Inferior parietal cortex (tissue), 1 donor: ENCODE measurements around the gene C5orf22.
"Not testable (repeated sequence)": the region's sequence is repeated elsewhere in the genome, so short reads cannot be mapped to it uniquely, and the experiment has no call there.

Experiments used
- DNase-seq: peaks from one replicate; pipeline ENCODE4 v3.0.0-alpha.2; 2016; ENCODE audit errors: extremely low spot score

Gene C5orf22

DNA sequence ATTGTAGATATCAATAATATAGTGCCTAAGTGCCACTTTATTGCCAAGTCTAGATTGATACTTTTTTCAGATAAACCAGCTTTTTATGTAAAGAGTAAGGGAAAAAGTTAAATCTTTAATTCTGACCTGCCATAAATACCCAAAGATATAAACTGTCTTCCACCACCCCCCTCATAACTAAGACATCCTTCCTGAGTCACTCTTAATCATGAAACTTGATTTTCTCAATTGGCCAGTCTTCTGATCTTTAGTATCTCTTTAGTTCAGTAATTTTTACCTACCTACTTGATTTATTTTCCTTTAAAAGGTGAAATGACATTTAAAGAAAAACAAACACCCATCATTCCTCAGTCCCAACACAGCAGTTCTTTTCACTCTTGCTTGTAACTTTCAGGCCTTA is 21.8 kb downstream of the C5orf22 start:
- DNase-seq, result no peak

- DNase-seq, result no peak
Observed at GRCh38 chr5:31554552-31554951, 22.5 kb downstream of the C5orf22 start.

DNA sequence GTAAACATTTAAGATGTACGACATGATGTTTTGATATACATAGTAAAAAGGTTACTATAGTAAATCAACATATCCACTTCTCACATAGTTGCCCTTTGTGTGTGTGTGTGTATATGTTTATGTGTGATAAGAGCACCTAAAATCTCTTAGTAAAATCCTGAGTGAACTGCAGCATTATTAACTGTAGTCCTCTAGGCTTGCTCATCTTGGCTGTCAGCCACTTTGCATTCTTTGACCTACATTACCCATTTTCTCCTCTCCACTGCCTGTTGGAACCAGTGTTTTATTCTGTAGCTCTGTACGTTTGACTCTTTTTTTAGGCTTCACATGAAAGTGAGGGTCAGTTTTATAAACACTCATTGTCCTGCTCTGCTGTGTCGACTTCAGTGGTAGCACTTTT is 24.4 kb downstream of the C5orf22 start:
- no peak for DNase-seq

DNA sequence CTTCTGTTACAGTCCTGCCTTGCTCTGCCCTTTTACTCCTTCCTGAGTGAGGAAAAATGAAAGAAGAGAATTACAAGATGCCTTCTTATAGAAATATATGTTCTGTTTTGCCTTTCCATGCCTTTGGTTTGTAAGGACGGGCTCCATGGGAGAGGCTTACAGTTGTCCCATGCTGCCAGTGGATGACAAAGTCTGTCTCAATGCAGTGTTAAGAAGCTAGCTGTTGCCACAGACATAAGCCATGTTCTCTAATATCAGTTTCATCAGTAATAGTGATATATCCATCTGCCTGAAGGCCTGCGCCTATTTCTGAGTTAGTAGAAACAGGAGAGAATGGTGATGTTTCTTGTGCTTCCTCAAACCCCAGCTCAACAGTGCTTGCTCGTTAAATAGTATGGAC is 27.8 kb downstream of the C5orf22 start:
- no peak for DNase-seq

DNA sequence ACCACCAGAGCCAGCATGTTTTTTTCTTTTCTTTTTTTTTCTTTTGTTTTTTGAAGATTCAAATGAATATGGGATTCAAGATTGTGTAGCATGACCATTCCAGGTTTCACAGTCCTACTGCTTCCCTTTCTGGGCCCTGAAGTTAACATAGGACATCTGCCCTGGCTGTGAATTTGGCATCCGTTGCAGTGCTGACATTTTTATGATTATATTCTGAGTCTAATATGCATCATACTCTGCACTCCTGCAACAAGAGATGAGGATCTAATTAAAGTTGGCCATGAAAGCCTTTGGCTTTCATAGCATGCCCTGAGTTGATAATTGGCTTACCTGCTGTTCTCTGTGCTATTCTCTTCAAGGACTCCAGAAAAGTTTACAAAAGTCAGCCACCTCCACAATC is 29.8 kb downstream of the C5orf22 start:
- DNase-seq, result no peak

- no peak for DNase-seq
Observed at GRCh38 chr5:31563216-31563615, 31.1 kb downstream of the C5orf22 start.

GRCh38 chr5:31566362-31566761 is 34.3 kb downstream of the C5orf22 start:
- DNase-seq, result not testable (repeated sequence)

GRCh38 chr5:31568302-31568835 is 36.3 kb downstream of the C5orf22 start:
- no peak for DNase-seq

GRCh38 chr5:31569068-31569467 is 37.0 kb downstream of the C5orf22 start:
- DNase-seq, result no peak

GRCh38 chr5:31573494-31574142 is 41.5 kb downstream of the C5orf22 start:
- DNase-seq, result no peak

GRCh38 chr5:31574772-31575171 is 42.7 kb downstream of the C5orf22 start:
- no peak for DNase-seq

GRCh38 chr5:31577438-31577837 is 45.3 kb downstream of the C5orf22 start:
- no peak for DNase-seq

DNA sequence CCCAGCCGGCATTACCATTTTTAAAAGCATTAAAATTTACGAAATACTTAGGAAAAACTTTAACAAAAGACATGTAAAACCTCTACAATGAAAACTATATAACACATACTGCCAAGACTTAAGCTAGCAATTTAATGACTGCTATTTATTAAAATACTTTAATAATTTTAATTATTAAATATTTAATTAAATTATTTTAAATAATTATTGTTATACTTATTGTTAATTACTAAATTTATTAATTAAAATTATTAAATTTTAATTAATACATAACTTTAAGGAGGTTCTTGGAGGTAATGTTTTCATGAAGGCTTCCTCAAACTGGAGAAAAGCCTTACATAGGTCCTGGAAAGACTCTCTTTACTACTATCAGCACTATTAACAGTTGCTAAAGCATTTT is 47.5 kb downstream of the C5orf22 start:
- no peak for DNase-seq

GRCh38 chr5:31581498-31582099 is 49.5 kb downstream of the C5orf22 start:
- DNase-seq, result peak; percentile 73

DNA sequence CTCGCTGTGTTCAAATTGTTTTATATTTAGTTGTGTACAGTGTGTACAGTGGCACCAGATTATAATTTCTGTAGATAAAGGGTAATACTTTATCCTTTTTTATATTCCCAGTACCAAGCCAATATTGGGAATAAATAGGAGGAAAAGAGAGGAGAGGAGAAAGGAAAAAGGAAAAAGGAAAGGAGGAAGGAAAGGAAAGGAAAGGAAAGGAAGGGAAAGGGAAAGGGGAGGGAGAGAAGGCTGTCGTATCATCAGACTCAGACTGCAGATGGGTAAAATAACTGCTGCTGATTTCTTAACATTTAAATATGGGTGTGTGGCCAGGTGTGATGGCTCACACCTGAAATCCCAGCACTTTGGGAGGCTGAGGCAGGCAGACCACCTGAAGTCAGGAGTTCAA is 51.0 kb downstream of the C5orf22 start:
- DNase-seq, result no peak

DNA sequence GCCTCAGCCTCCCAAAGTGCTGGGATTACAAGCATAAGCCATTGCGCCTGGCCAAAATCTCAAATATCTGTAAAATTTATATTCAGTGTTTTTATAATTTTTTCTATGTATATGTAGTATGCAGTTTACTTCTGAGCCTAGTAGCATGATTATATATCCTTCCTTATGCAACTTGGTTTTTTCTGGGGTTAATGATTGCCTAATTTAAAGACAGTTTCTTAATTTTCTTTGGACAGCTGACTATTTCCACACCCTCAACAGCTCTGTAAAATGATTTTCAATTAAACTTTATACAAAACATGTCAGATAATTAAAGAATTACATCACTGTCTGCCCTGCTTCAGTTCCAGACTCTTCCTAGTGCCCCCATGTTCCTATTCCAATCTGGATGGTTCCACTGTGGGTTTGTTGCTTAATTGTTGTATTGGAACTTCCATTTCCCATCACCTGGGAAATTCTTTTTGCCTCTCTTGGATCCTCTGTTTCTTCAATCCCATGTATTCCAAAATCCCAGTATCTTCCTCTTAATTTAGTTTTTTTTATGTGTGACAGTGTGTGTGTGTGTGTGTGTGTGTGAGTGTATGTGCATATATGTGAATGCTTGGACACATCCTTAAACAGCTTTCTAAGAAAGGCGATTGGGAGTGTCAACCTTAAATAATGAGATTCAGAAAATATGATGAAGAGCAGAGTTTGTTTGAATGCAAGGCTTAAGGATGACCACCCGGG is 53.2 kb downstream of the C5orf22 start:
- DNase-seq, result no peak

GRCh38 chr5:31585895-31586270 is 53.8 kb downstream of the C5orf22 start:
- no peak for DNase-seq

GRCh38 chr5:31587546-31587945 is 55.4 kb downstream of the C5orf22 start:
- DNase-seq, result no peak

DNA sequence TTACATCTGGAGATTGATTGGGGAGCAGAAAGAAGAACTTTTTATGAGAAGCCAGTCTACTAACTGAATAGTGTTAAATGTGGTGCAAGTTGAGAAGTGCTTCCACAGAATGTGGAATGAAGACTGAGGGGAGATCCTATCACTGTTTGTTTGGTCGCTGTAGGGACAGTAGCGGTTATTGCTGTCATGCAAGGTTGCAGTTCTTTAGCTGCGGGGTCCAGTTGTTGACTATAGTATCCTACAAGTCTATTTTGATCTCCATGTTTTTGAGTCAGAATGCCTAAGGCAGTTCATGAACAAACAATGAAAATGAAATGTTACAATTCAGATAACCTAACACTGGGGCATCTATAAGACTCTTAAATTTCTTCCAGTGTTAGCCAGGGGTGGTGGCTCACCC is 61.6 kb downstream of the C5orf22 start:
- DNase-seq, result no peak

- no peak for DNase-seq
Observed at GRCh38 chr5:31596354-31596753, 64.3 kb downstream of the C5orf22 start.

GRCh38 chr5:31598640-31599611 is 66.8 kb downstream of the C5orf22 start:
- DNase-seq, result no peak

GRCh38 chr5:31602305-31602704 is 70.2 kb downstream of the C5orf22 start:
- not testable (repeated sequence) for DNase-seq
